ENCODE results near the gene FKBP1A.

FKBP1A gene

GRCh38 chr20:1392693-1393506, at the start of gene FKBP1A:
TSS of gene FKBP1A (minus strand) at chr20:1393054. CDS start at chr20:1392998, 56 bp downstream.
- no peak for TF ChIP-seq CTCF (conservative IDR thresholded peaks at IDR 0.05; ENCODE audit: control insufficient read depth, insufficient read depth, low read depth, low read length)
- DNase-seq (ENCODE audit: low read depth): peak; percentile 86
- peak within 1 kb of the TSS; percentile 97 for H3K4me3 ChIP-seq (ENCODE audit: control insufficient read depth, low read depth, low read length)

- TF ChIP-seq CTCF (conservative IDR thresholded peaks at IDR 0.05; ENCODE audit: control insufficient read depth, insufficient read depth, low read depth, low read length): no peak
- no peak for DNase-seq (ENCODE audit: low read depth)
- H3K4me3 ChIP-seq (ENCODE audit: control insufficient read depth, low read depth, low read length): no peak overlapping the region
Observed at GRCh38 chr20:1442304-1442703, 49.5 kb upstream of the FKBP1A start.

GRCh38 chr20:1441133-1441532, 48.3 kb upstream of the FKBP1A start:
- TF ChIP-seq CTCF (conservative IDR thresholded peaks at IDR 0.05; ENCODE audit: control insufficient read depth, insufficient read depth, low read depth, low read length): no peak
- DNase-seq (ENCODE audit: low read depth): no peak
- no peak overlapping the region for H3K4me3 ChIP-seq (ENCODE audit: control insufficient read depth, low read depth, low read length)

- H3K4me3 ChIP-seq (ENCODE audit: control insufficient read depth, low read depth, low read length): no peak overlapping the region
- TF ChIP-seq CTCF (conservative IDR thresholded peaks at IDR 0.05; ENCODE audit: control insufficient read depth, insufficient read depth, low read depth, low read length): peak; percentile 39
- peak; percentile 26 for DNase-seq (ENCODE audit: low read depth)
Observed at GRCh38 chr20:1440024-1440423, 47.2 kb upstream of the FKBP1A start.

GRCh38 chr20:1438361-1438760, 45.5 kb upstream of the FKBP1A start:
- TF ChIP-seq CTCF (conservative IDR thresholded peaks at IDR 0.05; ENCODE audit: control insufficient read depth, insufficient read depth, low read depth, low read length): no peak
- DNase-seq (ENCODE audit: low read depth): no peak
- no peak overlapping the region for H3K4me3 ChIP-seq (ENCODE audit: control insufficient read depth, low read depth, low read length)

GRCh38 chr20:1437235-1437904, 44.5 kb upstream of the FKBP1A start:
- peak; percentile 89 for DNase-seq (ENCODE audit: low read depth)

More at GRCh38 chr20:1437235-1437904, 44.5 kb upstream of the FKBP1A start:
- H3K4me3 ChIP-seq (ENCODE audit: control insufficient read depth, low read depth, low read length): no peak overlapping the region
- TF ChIP-seq CTCF (conservative IDR thresholded peaks at IDR 0.05; ENCODE audit: control insufficient read depth, insufficient read depth, low read depth, low read length): peak; percentile 95

Data from fibroblast of mammary gland (primary cell).